ENCODE data around the gene C20orf144.
"Not testable (repeated sequence)": the region's sequence is repeated elsewhere in the genome, so short reads cannot be mapped to it uniquely, and the experiment has no call there.

C20orf144 gene

DNA sequence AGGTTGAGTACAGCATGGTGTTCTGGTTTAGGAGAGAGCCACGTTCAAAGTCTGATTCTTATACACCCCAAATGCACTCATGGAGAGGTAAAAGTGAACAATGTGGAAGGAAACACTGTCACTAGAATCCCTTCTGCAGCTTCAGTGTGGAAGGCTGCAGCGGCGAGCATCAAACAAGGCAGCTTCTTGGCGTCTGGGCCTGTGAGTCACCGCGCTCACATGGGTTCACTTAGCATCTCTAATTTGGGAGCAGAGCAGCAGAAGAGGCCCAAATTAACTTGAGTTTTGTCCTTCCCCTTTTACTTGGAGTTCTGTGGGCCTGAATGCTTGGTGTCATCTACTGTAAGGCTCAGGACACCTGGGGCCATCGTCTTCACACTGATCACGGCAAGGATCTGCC is 35.0 kb downstream of the C20orf144 start:
- DNase-seq, result no peak

- not testable (repeated sequence) for DNase-seq
Measured at GRCh38 chr20:33698966-33699365, 36.8 kb downstream of the C20orf144 start.

- DNase-seq, result not testable (repeated sequence)
Measured at GRCh38 chr20:33700696-33701441, 38.7 kb downstream of the C20orf144 start.

- no peak for DNase-seq
Measured at GRCh38 chr20:33701629-33702450, 39.7 kb downstream of the C20orf144 start.

GRCh38 chr20:33702861-33703260 is 40.7 kb downstream of the C20orf144 start:
- no peak for DNase-seq

GRCh38 chr20:33703498-33704137 is 41.5 kb downstream of the C20orf144 start:
- DNase-seq, result no peak

DNA sequence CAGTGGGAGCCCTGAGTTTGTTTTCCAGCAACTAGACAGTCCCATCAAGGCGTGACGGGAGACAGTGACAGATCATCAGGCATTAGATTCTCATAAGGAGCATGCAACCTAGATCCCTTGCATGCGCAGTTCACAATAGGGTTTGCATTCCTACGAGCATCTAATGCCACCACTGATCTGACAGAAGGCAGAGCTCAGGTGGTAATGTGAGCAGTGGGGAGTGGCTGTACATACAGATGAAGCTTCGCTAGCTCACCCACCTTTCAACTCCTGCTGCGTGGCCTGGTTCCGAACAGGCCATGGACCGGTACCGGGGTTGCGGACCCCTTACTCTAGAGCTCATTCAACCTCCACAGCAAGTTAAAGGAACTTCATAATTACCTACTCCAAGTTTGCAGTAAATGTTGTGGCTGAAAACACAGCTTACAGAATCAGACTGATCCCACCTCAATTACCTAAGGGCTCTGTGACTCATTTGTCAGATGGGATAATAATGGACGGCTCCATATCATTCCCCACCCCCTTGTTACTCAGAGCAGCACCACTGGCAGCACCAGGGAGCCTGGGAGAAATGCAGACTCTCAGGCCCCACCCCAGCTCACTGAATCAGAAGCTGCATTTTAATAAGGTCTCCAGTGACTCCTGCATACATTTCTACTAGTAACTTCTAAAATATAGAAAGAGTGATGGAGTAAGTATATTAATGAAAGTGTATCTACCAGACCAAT is 42.2 kb downstream of the C20orf144 start:
- DNase-seq, result no peak

DNA sequence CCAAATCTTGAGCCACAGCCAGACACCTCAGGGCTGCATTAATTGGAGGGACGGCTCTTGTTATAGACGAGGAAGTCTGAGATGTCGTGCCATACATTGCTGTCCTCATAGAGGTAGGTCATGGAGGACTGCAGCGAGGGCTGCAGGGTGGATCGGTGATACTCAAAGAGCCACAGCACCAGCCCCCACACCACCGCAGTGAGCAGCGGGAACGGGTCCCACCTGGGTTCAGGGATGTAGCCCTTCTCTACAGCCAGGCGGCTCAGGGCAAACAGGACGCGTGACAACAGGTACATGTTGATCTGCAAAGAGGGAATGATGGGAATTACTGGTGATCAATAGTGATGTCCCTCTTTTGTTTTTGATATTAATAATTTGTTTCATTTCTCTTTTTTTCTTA is 45.5 kb downstream of the C20orf144 start:
- no peak for DNase-seq

GRCh38 chr20:33709398-33709797 is 47.3 kb downstream of the C20orf144 start:
- no peak for DNase-seq

- no peak for DNase-seq
Measured at GRCh38 chr20:33709905-33710541, 47.9 kb downstream of the C20orf144 start.

GRCh38 chr20:33710681-33711445 is 48.7 kb downstream of the C20orf144 start:
- DNase-seq, result no peak

- no peak for DNase-seq
Measured at GRCh38 chr20:33711446-33711738, 49.3 kb downstream of the C20orf144 start.
